Measurements from ENCODE around the gene ZNF444. TPM values are rescaled to one million over a fixed set of nuclear protein-coding genes. Genes with fewer than 3 reads are reported as not detected.
"Not testable (repeated sequence)": the region's sequence is repeated elsewhere in the genome, so short reads cannot be mapped to it uniquely, and the experiment has no call there.

Gene ZNF444
- total RNA-seq, 6 experiments from 2014 or later: 20.6 to 28.4 (median 22.5) TPM

- H3K4me1 Mint-ChIP-seq (ENCODE audit: low read depth): no peaks in the 10 kb centered on the region
- H3K9me3 Mint-ChIP-seq: peaks cover 29% of the 10 kb centered on the region
- DNase-seq: no peak
- TF ChIP-seq CTCF (IDR thresholded peaks at IDR 0.05): no peak
- H3K4me3 Mint-ChIP-seq: no peak overlapping the region
- no peak overlapping the region for H3K27ac Mint-ChIP-seq
- peaks cover 3% of the 10 kb centered on the region for H3K27me3 Mint-ChIP-seq (ENCODE audit: insufficient read depth)
- peaks cover 49% of the 10 kb centered on the region for H3K36me3 Mint-ChIP-seq (ENCODE audit: low read depth)
Observed at GRCh38 chr19:56096665-56097064, 44.4 kb upstream of the ZNF444 start.

GRCh38 chr19:56097306-56097705, 43.8 kb upstream of the ZNF444 start:
- H3K27ac Mint-ChIP-seq: no peak overlapping the region
- DNase-seq: no peak
- peaks cover 3% of the 10 kb centered on the region for H3K27me3 Mint-ChIP-seq (ENCODE audit: insufficient read depth)
- no peaks in the 10 kb centered on the region for H3K4me1 Mint-ChIP-seq (ENCODE audit: low read depth)
- TF ChIP-seq CTCF (IDR thresholded peaks at IDR 0.05): no peak
- no peak overlapping the region for H3K4me3 Mint-ChIP-seq
- peaks cover 29% of the 10 kb centered on the region for H3K9me3 Mint-ChIP-seq
- H3K36me3 Mint-ChIP-seq (ENCODE audit: low read depth): peaks cover 48% of the 10 kb centered on the region

- H3K4me3 Mint-ChIP-seq: no peak overlapping the region
- TF ChIP-seq CTCF (IDR thresholded peaks at IDR 0.05): no peak
- no peak overlapping the region for H3K27ac Mint-ChIP-seq
- no peaks in the 10 kb centered on the region for H3K4me1 Mint-ChIP-seq (ENCODE audit: low read depth)
- H3K27me3 Mint-ChIP-seq (ENCODE audit: insufficient read depth): peaks cover 5% of the 10 kb centered on the region
- DNase-seq: no peak
- H3K36me3 Mint-ChIP-seq (ENCODE audit: low read depth): peaks cover 43% of the 10 kb centered on the region
- peaks cover 25% of the 10 kb centered on the region for H3K9me3 Mint-ChIP-seq
Observed at GRCh38 chr19:56097776-56098175, 43.3 kb upstream of the ZNF444 start.

GRCh38 chr19:56098237-56098636, 42.9 kb upstream of the ZNF444 start:
- peaks cover 21% of the 10 kb centered on the region for H3K9me3 Mint-ChIP-seq
- H3K27ac Mint-ChIP-seq; H3K4me3 Mint-ChIP-seq; H3K4me1 Mint-ChIP-seq (ENCODE audit: low read depth); H3K27me3 Mint-ChIP-seq (ENCODE audit: insufficient read depth); DNase-seq: not testable (repeated sequence)
- H3K36me3 Mint-ChIP-seq (ENCODE audit: low read depth): peaks cover 39% of the 10 kb centered on the region

- Mint-ChIP-seq H3K27ac (no peak overlapping the region), H3K36me3 (ENCODE audit: low read depth) (peaks cover 32% of the 10 kb centered on the region)
Observed at GRCh38 chr19:56098731-56099568, 42.1 kb upstream of the ZNF444 start.

More at GRCh38 chr19:56098731-56099568, 42.1 kb upstream of the ZNF444 start:
- H3K4me1 Mint-ChIP-seq (ENCODE audit: low read depth): no peaks in the 10 kb centered on the region
- H3K27me3 Mint-ChIP-seq (ENCODE audit: insufficient read depth): peaks cover 5% of the 10 kb centered on the region
- H3K9me3 Mint-ChIP-seq: peaks cover 14% of the 10 kb centered on the region
- no peak for DNase-seq
- no peak for TF ChIP-seq CTCF (IDR thresholded peaks at IDR 0.05)
- H3K4me3 Mint-ChIP-seq: no peak overlapping the region
